Putamen (tissue), 1 donor: ENCODE measurements around the gene SCFD1.
A peak's percentile ranks its signal among the peaks of the same experiment; 100 is the strongest.
"Not testable (repeated sequence)": the region's sequence is repeated elsewhere in the genome, so short reads cannot be mapped to it uniquely, and the experiment has no call there.

Source experiments
- DNase-seq: peaks from one replicate; pipeline ENCODE4 v3.0.0-alpha.2; 2016; ENCODE audit warnings: low spot score

The SCFD1 gene

DNA sequence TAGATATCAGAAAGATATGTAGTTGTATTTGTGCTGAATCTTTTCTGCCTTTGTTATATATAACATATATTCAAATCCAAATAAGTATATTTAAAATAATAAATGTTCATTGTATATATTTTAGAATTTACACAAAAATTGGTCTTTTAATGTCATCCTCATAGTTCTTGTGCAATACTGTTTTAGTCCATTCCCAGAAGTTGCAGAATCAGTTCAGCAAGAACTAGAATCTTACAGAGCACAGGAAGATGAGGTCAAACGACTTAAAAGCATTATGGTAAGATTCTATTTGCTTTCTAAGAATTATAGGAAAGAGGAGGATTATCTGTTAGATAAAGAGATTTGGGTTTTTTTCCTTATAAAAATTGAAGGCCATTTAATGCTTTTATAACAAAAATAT, 51.0 kb downstream of the SCFD1 start:
- no peak for DNase-seq

DNA sequence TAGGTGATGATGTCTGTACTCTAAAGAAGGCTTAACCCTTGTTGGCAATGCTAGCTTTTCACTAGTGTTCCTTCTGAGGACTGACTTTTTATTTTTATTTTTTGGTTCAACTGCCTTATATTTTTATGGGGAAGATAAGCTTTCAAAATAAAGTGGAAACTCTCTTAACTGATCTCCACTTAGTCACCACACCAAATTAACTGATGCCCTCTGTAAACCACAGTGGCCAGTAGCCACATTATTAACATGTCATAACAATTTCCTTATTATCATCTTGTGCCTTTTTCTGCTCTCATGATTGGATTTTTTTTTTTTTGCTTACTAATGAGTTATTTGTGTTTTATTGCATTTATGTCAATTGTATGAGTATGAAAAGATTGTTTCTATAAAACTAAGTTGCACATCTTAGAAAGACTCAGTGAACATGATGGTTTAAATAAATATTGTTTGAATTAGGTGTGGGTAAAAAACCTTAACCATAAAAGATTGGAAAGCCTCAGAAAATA, 56.9 kb downstream of the SCFD1 start:
- no peak for DNase-seq

DNA sequence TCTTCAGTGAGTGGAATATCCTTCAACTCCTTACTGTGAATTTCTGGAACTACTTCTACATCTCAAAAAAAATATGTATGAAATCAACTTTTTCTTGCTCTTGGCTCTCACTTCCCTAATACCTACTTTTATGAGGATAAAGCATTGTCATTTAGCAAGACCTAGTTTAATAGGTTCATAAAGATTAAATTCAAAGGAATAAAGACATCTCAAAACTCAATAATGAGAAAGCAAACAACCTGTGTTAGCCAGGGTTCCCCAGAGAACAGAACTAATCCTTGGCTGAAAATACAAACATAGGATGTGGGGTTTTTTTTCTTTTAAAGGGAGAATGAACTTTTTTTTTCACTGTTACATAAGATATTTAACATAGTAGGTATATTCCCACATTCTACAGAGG, 57.9 kb downstream of the SCFD1 start:
- DNase-seq = no peak

DNA sequence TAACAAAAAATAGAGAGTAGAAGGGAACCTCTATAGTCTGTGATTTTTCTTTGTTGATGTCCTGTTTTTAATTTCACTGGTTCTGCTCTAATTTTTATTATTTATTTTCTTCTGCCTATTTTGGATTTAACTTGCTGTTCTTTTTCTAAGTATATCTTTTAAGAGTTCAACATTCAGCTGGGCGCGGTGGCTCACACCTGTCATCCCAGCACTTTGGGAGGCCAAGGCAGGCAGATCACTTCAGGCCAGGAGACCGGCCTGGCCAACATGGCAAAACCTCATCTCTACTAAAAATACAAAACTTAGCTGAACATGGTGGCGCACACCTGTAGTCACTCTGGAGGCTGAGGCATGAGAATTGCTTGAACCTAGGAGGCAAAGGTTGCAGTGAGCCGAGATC, 58.7 kb downstream of the SCFD1 start:
- DNase-seq = not testable (repeated sequence)

DNA sequence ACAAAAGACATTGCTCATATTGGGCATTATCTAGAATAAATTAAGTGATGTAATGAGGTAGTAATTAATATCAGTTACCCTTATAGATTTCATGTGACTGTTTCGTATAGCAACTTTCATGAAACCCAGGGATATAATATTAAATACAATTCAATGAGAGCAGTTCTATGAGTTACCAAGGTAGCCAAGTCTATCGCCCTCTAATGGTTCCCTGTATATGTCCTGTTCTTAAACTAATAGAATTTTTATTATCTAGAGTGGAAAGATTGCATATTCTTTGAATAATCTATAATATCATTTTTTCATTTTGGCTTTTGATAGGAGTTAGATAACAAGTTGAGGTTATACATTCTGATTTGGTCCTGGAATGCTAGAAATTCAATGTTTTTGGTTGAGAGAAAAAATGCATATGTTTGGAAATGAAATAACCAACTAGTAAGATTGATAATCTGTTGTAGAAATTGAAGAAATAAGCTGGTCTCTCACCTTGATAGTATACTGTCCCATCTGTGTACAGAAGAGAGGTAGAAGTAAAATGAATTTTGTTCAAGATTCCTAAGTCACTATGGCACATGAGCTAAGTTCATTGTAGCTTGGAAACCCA, 59.7 kb downstream of the SCFD1 start:
- DNase-seq = no peak

DNA sequence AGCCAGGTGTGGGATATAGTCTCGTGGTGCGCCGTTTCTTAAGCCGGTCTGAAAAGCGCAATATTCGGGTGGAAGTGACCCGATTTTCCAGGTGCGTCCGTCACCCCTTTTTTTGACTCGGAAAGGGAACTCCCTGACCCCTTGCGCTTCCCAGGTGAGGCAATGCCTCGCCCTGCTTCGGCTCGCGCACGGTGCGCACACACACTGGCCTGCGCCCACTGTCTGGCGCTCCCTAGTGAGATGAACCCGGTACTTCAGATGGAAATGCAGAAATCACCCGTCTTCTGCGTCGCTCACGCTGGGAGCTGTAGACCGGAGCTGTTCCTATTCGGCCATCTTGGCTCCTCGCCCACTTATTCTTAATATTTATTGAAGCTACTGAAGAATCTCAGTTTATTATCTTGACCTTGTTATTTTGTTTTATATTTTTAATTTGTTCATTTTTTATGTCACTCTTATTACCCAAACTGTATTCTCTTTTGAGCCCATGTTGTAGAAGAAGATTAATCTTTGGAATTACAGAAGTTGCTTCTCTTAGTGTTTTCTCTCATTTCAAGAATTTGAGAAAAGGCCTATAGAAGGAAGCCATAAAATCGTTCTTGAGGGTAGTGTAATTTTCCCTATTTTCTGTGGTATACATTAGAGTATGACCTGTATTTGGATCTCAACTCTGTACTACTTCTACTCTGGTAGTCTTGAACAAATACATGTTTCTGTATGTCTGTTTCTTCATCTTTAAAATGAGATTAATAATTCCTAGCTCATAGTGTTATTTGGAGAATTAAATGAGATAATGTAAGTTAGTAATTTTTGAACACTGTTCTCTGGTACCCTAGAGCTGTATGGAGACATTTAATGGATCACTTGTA, 68.6 kb downstream of the SCFD1 start:
- DNase-seq = not testable (repeated sequence)

DNA sequence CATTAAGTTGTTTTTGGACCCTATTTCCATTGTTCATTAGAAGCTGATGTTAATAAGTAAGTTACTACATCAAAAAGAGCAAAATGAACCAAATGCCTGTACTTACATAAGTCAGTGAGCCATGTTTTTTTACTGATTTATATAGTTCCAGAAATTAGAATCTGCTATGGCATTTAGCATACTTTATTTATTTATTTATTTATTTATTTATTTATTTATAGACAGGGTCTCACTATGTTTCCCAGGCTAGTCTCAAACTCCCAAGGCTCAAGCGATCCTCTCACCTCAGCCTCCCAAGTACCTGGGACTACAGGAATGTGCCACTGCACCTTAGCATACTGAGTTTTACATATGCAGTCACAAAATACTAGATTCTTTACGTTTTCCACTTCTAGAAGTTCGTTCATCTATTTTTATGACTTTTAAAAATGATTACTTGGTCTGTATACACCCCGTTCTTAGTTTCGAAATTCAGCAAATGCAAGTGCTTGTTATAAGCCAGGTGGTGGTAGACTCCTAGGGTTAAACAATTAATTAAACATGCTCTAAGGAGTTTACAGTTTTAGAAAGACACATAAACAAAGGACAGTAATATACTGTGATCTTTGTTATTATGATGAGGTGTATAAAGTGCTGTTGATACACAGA, 69.8 kb downstream of the SCFD1 start:
- no peak for DNase-seq

DNA sequence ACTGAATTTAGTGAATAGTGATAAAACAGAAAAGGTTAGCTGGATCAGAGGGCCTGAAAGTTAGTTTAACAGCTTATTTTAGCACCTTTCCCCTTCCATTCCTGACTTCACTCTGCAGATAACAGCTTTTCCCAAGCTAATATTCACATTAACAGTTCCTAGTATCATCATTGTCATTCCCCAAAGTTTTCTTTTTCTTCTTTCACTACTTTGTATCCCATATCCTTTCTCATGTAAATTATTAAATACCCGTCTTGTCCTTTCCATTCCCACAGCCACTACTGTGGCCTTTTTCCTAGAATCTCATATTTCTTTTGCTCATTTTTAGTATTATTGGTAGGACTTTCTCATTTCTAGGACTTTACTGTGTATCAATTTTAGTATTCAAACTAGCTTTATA, 70.5 kb downstream of the SCFD1 start:
- no peak for DNase-seq

DNA sequence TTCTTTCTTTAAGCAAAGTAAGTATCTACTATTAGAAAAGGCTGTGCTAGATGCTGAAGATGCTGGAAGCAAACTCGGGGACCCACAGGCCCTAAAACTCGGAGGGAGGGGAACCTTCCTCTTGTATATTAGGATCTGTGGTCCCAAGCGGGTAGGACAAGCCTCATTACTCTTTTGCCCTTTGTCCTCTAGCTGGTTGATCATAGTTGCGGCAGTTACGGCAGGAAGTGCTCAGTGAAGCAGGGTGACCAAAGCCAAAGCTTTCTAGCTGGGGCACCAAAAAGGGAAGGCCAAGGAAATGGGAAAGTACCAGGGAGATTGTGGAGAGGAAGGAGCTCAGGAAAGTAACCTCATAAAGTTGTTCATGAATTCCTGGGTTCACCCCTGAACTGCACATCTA, 76.3 kb downstream of the SCFD1 start:
- DNase-seq = no peak

DNA sequence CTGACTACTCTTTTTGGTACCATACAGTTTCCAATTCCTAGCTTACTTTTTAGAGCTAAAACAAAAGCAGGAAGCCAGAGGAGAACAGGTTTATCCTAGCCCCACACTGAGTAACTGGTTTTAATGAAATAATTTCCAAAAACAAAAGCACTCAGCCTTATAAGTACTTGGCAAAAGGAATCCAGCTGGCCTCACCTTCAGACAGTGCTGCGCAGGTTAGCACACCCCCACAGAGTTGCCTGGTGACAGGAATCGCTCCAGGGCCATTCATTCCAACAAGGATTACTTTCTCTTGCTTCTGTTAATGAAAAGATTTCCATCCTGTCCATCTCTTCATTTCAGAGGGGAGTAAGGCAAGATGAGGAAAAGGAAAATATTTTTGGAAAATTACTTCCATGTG, 84.6 kb downstream of the SCFD1 start:
- DNase-seq = no peak

DNA sequence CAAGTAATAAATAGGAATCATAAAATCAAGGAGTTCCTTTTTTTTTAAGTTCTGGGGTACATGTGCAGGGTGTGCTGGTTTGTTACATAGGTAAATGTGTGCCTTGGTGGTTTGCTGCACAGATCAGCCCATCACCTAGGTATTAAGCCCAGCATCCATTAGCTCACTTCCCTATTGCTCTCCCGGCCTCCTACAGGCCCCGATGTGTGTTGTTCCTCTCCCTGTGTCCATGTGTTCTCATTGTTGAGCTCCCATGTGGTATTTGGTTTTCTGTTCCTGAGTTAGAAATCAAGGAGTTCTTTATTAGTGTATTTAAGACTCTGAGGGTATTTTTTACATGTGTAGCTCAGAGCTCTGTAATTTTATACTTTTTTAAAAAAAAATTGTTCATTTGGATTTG, 86.0 kb downstream of the SCFD1 start:
- DNase-seq = no peak

DNA sequence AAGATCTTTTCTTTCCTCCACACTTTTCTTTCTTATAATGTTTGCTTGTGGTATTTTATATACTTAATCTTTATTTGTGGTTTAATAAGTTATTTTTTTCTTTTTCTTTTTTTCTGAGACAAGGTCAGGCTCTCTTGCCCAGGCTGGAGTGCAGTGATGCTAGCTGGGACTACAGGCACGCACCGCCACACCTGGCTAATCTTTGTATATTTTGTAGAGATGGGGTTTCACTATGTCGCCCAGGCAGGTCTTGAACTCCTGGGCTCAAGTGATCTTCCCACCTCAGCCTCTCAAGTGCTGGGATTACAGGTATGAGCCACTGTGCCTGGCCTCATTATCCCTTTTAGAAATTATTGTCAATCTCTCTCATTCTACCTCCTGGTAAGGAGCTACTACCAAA, 87.1 kb downstream of the SCFD1 start:
- no peak for DNase-seq

DNA sequence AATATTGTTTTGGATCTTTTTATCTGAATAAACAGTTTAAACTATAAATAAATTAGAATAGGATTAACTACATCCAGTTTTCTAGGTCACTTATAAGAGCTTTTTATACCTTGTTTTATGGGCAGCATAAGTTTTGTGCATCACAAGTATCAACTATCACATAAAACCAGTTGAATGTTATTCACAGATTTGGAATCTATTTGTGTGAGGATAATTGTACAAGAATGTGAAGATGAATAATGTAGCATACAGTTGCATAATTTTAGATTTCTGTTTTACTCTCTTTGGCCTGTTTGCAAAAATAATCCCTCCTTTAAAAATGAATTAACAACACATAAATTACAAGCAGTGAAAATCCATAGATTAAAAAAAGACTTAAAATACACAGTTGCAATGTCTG, 88.8 kb downstream of the SCFD1 start:
- DNase-seq = no peak

DNA sequence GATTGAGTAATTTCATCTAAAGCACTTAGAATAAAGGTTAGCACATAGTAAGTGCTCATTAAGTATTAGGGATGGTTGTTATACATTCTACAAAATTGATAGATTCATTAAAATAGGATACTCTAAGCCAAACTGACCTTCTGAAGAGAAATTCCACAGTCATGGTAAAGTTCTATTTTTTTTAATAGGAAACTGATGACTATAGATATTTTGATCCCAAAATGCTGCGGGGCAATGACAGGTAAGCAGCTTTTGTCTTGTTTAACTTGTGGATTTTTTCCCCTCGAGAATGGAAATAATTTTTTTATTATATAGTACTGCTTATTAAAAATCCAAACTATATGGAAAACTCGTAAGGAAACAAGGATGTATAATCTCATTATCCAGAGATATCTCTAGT, 97.0 kb downstream of the SCFD1 start:
- no peak for DNase-seq

DNA sequence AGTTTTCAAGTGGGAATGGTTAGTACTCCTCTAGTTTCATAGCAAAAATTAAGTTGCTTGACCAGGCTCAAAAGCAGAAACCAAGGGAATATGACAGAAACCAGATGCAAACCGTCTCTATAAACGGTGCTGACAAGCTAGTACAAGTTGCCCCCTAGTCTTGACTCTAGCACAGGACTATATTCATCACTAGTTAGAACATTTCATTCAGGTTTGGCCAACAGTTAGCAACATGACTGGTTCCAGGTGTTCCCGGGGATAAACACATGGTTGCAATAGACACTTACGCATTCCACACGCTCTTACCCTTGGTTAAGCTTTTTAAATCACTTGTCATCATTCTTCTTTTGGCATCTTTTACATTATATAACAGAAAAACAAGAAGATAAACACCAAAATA, 103.6 kb downstream of the SCFD1 start:
- no peak for DNase-seq

DNA sequence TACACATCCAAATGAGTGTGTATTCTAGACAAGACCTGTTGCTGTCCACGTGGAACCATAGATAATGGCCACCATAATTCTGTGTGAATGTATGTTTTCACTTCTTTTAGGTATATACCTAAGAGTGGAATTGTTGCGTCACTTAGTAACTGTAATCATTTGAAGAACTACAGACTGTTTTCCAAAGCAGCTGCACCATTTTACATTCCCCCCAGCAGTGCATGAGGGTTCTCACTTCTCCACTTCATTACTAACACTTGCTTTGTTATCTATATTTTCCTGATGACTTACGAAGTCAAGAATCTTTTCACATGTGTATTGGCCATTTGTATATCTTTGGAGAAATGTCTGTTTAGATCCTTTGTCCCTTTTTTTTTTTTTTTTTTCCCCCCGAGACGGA, 106.4 kb downstream of the SCFD1 start:
- DNase-seq = no peak

DNA sequence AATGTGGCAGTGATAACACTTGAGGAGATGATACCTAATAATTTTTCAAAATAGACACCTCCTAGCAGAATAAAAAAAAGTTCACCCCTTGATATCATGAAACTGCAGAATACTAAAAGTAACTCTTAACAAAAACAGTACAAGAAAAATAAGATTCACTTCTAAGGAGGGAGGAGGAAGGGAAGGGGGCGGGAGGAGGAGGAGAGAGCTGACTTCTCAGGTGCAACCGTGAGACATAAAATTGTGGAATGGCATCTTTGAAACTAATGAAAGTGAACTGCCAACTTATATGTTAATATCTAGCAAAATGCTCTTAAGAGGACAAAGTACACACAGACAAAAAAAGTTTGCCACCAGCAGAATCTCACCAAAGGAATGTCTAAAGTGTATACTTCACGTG, 115.8 kb downstream of the SCFD1 start:
- DNase-seq = peak; percentile 21

DNA sequence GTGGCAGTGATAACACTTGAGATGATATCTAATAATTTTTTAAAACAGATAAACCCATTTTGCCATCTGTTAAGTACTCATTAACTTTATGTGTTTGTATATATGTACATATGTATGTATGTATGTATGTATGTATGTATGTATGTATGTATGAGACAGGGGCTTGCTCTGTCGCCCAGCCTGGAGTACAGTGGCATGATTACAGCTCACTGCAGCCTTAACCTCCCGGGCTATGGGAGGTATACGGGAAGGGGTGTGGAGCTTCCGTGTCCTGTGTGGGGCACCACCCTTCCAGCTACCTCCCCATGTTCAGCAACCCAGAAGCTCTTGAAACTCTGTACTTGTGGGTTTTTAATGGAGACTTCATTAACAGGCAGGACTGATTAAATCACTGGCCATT, 116.9 kb downstream of the SCFD1 start:
- DNase-seq = no peak

DNA sequence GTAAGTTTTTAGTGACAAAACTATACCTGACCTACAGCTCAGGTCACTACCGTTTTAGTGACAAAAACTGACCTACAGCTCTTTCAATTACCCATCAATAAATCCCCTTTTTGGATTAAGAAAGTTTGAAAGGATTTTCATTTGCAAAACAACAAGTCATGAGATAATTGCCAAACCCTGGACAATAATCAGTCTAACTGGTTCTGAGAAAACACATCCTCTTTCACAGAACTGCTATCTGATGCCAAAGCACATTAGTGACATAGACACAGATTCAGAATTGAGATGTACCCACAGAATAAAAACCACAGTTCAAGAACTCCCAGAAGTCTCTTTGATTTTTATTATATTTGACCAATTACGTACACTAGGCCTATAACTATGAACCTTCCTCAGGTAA, 126.2 kb downstream of the SCFD1 start:
- no peak for DNase-seq

DNA sequence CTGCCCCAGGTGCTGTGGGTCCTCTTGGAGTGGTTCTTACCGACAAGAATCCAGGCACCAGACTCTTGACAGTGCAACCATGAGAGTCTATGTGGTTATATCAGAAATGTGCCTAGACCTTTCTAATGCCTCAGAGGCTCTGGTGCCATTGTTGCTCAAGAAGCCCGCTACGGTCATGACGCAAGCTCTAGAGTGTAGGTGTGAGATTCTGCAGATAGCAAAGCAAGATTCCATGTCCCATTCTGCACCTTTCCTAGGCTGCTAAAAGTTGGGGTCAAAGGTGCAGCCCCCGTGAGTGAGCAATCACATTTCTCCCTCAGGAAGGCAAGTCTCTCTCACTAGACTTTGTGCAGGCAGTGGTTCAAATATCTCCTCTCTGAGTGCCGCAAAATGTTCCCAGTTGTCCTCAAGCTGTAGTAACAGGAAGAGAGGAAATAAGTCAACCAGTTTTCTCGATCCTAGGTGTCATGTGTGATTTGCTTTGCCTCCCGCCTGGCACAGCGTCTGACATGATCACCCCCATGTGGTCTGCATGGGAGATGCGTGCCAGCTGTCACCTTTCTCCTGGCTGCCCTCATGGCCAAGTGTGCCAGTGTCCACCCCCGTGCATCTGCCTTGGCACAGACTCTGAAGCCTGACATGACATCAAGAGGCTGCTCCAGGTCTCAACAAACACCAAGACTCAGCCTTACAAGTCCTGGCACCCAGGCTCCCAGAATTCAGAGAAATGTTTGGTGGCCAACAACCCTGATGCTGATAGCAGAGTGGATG, 129.7 kb downstream of the SCFD1 start:
- no peak for DNase-seq

DNA sequence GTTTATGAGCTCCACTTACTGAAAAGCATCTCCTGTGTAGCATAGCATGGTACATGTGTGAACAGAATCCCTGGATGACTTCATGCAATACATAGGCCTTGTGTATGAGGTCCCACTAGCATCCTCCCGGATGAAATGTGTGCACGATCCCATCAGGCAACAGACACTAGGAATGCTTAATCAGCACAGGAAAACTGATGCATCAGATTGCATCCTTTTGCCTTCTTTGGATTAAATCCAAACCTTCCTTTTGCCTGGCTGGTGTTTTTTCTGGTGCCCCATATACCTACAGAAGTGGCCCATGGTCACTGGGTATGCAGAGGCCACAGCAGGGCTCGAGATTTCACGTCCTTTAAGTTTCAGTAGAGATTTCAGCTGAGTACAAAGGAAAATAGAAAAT, 131.3 kb downstream of the SCFD1 start:
- DNase-seq = no peak

DNA sequence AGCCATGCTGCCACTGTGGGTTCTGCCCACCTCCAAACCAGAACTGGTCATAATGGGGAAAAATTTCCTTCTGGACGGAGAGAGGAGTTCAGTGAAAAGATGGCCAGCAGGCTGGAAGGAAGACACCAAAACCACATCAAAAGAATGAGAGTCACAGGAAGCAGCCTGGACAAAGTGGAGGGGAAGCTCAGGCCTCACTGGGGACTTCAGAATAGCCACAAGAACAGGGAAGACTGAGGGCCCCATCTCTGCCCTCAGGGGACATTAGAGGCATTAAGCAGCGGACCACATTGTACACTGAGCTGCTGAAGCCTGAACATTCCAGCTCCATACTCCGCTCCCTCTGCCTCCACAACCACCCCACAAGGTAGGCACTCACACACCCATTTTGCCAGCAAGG, 132.7 kb downstream of the SCFD1 start:
- no peak for DNase-seq
